PC-3 (cell line): ENCODE data around the gene ASB9.

ENCODE experiments used
- EZH2 ChIP-seq: fragments of 300-600 bp; sonication (generic); IDR thresholded peaks from one replicate; pipeline ENCODE4 v1.6.1; 2017; ENCODE audit warnings: antibody characterized with exemption, mild to moderate bottlenecking, low read length; ENCODE audit not compliant: unreplicated experiment
- EZH2phosphoT487 ChIP-seq: fragments of 300-600 bp; sonication (generic); IDR thresholded peaks from 2 replicates; pipeline ENCODE4 v1.6.1; 2018; ENCODE audit warnings: mild to moderate bottlenecking, antibody characterized with exemption, low read length, borderline replicate concordance
- TF ChIP-seq, protein P1 (sequence below): fragments of 300-600 bp; sonication (generic); conservative IDR thresholded peaks from 2 replicates; pipeline ENCODE4 v1.5.1; 2017; ENCODE audit warnings: antibody characterized with exemption, low read depth, mild to moderate bottlenecking, low read length

DNA sequence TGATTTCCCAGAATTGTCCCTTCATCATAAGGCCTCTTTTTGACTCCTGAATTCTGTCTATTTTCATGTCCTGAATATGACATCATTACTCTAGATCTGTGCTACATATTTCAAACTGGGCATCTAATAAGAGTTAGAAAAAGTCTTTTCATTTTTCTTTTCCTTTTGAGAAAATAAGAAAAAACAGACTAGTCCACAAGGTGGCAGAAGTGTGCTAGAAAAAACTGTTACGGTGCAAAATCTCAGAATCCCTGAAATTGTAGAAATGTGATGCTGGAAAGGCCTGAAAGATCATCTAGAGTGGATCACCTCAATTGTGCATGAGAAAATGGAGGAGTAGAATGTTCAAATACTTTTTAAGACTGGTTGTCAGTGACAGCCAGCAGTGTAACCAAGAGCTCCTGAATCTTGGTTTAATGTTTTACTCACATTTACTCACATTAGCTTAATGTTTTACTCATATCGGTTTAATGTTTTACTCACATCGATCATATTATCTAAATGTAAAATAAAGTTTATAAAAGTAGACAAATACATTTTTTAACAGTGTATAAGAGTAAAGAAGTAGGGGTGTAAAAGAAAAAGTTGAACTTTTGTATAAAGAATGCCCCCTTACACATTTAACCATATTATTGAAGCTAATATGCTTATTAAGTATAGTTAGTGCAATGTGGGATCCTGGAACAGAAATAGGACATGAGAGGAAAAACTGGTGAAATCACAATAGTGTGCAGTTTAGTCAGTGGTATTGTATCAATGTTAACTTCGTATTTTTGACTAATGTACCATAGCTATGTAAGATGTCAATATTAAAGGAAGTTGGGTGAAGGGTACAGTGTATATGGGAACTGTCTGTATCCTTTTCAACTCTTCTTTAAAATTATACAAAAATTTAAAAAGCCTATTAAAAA, 30.3 kb upstream of the ASB9 start:
- TF ChIP-seq, protein P1, sequence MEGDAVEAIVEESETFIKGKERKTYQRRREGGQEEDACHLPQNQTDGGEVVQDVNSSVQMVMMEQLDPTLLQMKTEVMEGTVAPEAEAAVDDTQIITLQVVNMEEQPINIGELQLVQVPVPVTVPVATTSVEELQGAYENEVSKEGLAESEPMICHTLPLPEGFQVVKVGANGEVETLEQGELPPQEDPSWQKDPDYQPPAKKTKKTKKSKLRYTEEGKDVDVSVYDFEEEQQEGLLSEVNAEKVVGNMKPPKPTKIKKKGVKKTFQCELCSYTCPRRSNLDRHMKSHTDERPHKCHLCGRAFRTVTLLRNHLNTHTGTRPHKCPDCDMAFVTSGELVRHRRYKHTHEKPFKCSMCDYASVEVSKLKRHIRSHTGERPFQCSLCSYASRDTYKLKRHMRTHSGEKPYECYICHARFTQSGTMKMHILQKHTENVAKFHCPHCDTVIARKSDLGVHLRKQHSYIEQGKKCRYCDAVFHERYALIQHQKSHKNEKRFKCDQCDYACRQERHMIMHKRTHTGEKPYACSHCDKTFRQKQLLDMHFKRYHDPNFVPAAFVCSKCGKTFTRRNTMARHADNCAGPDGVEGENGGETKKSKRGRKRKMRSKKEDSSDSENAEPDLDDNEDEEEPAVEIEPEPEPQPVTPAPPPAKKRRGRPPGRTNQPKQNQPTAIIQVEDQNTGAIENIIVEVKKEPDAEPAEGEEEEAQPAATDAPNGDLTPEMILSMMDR, result peak; percentile 71
- TF ChIP-seq EZH2 (no peak), EZH2phosphoT487 (no peak)
